Activated CD8-positive, alpha-beta T cell treated with anti-CD3 and anti-CD28 coated beads, Interleukin-2, amount 10 ng/mL, durations not matched to agents 7 days and 5 days (primary cell): ENCODE data around the gene RNASEH2B. TPM values are rescaled to one million over a fixed set of nuclear protein-coding genes. Genes with fewer than 3 reads are reported as not detected.

Experiments used
- ATAC-seq: fragments of 150-1000 bp; cut with Tn5 transposase; one replicate; pipeline ENCODE4 v1.10.0; 2021; ENCODE audit warnings: moderate library complexity
- CTCF ChIA-PET: fragments of 350-600 bp; sonication (Branson Sonifier 250); formaldehyde crosslinking; loops from one replicate; lab custom pipeline; 2021; ENCODE audit warnings: antibody characterized with exemption; lab: Charles Lee
- POLR2A ChIA-PET: fragments of 350-600 bp; sonication (Branson Sonifier 250); formaldehyde crosslinking; loops from one replicate; lab custom pipeline; 2021; ENCODE audit warnings: antibody characterized with exemption; lab: Charles Lee
- DNase-seq: peaks from one replicate; pipeline ENCODE4 v3.0.0-alpha.2; 2020
- H3K27ac Mint-ChIP-seq: one replicate; pipeline ENCODE4 v1.8.0; 2021; ENCODE audit warnings: mild to moderate bottlenecking, mixed read lengths
- H3K27me3 Mint-ChIP-seq: one replicate; pipeline ENCODE4 v1.8.0; 2021; ENCODE audit warnings: low read depth, mixed read lengths
- H3K36me3 Mint-ChIP-seq: one replicate; pipeline ENCODE4 v1.8.0; 2021; ENCODE audit warnings: low read depth, mixed read lengths
- H3K4me1 Mint-ChIP-seq: one replicate; pipeline ENCODE4 v1.8.0; 2021; ENCODE audit warnings: low read depth, mixed read lengths
- H3K4me3 Mint-ChIP-seq: one replicate; pipeline ENCODE4 v1.8.0; 2021; ENCODE audit warnings: mild to moderate bottlenecking, mixed read lengths
- H3K9me3 Mint-ChIP-seq: one replicate; pipeline ENCODE4 v1.8.0; 2022; ENCODE audit warnings: mixed read lengths; ENCODE audit not compliant: insufficient read depth
- total RNA-seq, 2 experiments: library from RNA; stranded (reverse); gene quantifications; one replicate each; pipeline ENCODE4 v1.2.3, GENCODE V29; 2021

RNASEH2B gene
- total RNA-seq, 2 experiments from 2014 or later: 105 to 107 TPM

DNA sequence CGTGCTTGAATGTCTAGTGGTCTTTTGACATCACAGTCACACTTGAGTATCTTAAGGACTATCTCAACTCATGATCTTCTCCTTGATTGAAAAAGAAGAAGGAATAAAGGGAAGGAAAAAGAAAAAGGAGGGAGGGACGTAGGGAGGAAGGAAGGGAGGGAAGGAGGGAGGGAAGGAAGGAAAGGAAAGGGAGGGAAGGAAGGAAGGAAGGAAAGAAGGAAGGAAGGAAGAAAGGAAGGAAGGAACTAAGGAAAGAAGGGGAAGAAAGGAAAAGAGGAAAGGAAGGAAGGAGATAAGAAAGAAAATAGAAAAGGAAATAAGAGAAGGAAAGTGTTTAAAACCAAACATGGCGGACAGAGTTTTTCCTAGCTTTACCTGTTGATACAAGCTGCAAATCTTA is 64.7 kb downstream of the RNASEH2B start:
- POLR2A ChIA-PET: no interaction called here
- Mint-ChIP-seq H3K4me3 (no peak overlapping the region), H3K4me1 (peaks cover 6% of the 10 kb centered on the region), H3K9me3 (no peaks in the 10 kb centered on the region), H3K27me3 (no peaks in the 10 kb centered on the region), H3K36me3 (peaks cover 57% of the 10 kb centered on the region), H3K27ac (no peak overlapping the region)
- no peak for DNase-seq
- CTCF ChIA-PET: no interaction called here
- no peak for ATAC-seq

DNA sequence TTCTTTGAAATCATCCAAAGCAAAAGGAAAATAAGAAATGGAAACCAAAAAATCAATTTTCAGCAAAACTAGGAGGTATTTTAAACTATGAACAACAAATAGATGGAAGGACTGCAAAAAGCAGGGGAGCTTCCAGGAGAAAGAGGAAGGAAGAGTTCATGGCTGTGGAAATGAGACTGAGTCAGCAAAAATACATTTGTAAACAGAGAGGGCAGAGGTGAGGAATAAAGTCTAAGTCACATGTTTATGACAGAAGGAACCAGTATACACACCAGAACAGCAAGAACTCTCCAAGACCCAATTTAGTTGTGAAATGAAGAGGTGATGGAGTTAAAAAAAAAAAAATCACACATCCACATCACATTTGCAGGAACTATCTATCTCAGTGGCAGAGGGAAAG is 69.6 kb downstream of the RNASEH2B start:
- Mint-ChIP-seq H3K27me3 (no peaks in the 10 kb centered on the region), H3K4me1 (no peaks in the 10 kb centered on the region), H3K36me3 (peaks cover 34% of the 10 kb centered on the region), H3K27ac (peak overlapping the region; percentile 12), H3K4me3 (no peak overlapping the region), H3K9me3 (peaks cover 5% of the 10 kb centered on the region)
- ATAC-seq: no peak
- POLR2A ChIA-PET: interaction anchor here (0.7 to 0.8 kb wide), 2 partner anchors 13 to 1639 kb away, joined by 3 to 7 read pairs; no protein-coding TSS in a partner anchor
- no peak for DNase-seq
- CTCF ChIA-PET: interaction anchor here (1.1 to 1.4 kb wide), 2 partner anchors 9 to 13 kb away, joined by 4 to 5 read pairs; no protein-coding TSS in a partner anchor

DNA sequence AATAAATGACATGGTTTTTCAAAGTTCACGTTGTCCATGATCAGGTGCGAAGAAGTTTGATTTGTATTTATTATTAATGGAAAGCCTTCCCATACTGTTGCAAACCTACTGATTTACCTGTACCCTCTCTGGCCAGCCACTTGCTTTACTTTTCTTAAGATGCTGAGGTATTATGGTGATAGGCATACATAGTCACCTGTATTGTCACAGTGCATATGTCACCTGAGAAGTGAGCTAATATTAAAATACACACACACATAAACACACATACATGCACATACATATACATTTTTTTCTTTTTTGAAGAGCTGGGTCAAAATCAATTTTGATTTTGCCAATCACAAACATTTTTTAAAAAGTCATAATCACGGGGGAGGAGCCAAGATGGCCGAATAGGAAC is 72.1 kb downstream of the RNASEH2B start:
- peaks cover 15% of the 10 kb centered on the region for H3K36me3 Mint-ChIP-seq
- POLR2A ChIA-PET: no interaction called here
- H3K27ac Mint-ChIP-seq: no peak overlapping the region
- CTCF ChIA-PET: no interaction called here
- no peak overlapping the region for H3K4me3 Mint-ChIP-seq
- ATAC-seq (no peak), DNase-seq (no peak)
- H3K27me3 Mint-ChIP-seq: no peaks in the 10 kb centered on the region
- H3K4me1 Mint-ChIP-seq: no peaks in the 10 kb centered on the region
- peaks cover 5% of the 10 kb centered on the region for H3K9me3 Mint-ChIP-seq

DNA sequence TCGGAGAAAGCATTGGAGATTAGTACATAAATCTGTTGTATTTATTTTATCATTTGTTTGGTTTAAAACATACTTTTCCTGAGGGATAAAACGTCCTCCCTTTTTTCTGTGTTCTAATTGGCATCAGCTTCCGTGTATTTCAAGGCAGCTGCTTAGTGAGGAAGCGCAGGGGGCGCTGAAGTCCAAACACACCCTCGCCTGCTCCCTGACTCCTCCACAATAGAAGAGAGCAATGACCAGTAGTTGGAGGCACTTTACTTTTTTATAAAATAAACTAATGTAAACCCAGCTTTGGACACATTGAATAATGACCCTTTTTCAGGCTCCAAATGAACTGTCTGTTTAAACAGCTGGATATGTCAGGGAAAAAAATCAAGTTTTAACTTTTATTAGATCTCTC is 79.9 kb downstream of the RNASEH2B start:
- Mint-ChIP-seq H3K9me3 (no peaks in the 10 kb centered on the region), H3K4me3 (no peak overlapping the region), H3K4me1 (peaks cover 27% of the 10 kb centered on the region), H3K27me3 (no peaks in the 10 kb centered on the region), H3K27ac (no peak overlapping the region), H3K36me3 (peaks cover 2% of the 10 kb centered on the region)
- ChIA-PET CTCF (interaction anchor here (0.7 kb wide), 1 partner anchor 1375 kb away, joined by 3 read pairs; no protein-coding TSS in a partner anchor), POLR2A (no interaction called here)
- no peak for ATAC-seq
- no peak for DNase-seq

DNA sequence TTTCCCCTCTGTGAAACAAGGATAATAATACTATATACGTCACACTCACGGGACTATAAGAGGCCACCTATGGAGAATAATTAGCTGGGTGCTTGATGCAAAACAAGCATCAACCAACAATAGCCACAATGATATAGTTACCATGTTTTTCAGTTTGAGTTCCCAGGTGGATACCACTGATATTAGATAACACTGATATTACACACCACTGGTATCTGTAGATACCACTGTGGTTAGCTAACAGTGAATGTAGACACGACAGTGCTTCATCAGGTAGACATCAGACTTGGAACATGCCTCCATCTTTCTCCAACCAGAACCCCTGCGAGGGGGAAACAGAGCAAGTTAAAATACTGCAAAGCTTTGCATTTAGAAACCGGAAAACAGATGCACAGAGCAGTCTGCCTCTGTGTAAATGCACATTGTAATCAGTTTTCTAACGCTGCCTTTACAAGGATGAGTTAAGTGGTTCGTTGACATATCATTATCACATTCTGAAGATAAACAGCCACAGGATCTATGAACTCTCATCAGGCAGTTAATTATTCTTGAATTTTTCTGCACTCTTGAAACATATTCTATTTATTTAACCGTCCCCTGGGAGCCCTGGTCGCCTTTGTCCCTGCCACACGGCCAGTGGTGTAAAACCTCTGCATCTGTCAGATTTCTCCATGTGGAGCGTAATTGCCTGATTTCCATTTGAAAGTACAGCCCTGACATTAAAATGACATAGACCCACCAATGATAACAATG is 80.7 kb downstream of the RNASEH2B start:
- no peak for DNase-seq
- POLR2A ChIA-PET: no interaction called here
- no peak for ATAC-seq
- peaks cover 27% of the 10 kb centered on the region for H3K4me1 Mint-ChIP-seq
- H3K27ac Mint-ChIP-seq: no peak overlapping the region
- CTCF ChIA-PET: interaction anchor here (0.7 to 1.2 kb wide), 2 partner anchors 23 to 1374 kb away, joined by 3 read pairs; no protein-coding TSS in a partner anchor
- no peaks in the 10 kb centered on the region for H3K27me3 Mint-ChIP-seq
- peaks cover 2% of the 10 kb centered on the region for H3K36me3 Mint-ChIP-seq
- no peaks in the 10 kb centered on the region for H3K9me3 Mint-ChIP-seq
- H3K4me3 Mint-ChIP-seq: no peak overlapping the region

DNA sequence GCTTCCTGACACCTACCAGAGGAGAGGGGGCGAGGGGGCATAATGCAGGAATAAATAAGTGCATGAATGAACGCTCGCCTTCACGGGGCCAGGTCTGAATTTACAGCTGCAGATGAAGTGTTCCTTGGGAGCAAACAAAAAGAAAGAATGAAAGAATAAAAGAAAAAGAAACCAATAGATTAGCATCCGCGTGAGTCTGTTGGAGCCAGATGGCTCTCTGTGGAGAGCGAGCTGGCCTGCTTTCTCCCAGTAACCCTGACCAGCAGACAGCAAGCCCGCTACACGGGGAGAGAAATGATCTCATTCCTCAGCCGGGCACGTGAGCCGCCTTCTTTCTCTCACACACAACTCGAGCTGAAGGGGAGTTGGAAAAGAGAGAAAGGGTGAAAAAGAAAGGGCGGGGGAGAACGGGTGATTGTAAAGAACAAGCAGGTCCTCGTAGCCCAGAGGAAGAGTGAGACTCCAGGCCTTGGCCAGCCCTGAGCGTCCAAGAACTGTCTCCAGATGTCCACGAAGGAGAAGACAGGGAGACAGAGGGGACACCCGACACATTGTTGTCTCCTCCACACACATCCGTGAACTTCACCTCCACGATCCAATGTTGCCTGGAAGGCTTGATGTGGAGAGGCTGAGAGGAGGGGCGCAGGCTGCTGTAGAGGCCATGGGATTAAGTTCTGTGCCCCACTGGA is 81.4 kb downstream of the RNASEH2B start:
- H3K4me1 Mint-ChIP-seq: peaks cover 27% of the 10 kb centered on the region
- DNase-seq (no peak), ATAC-seq (no peak)
- H3K27me3 Mint-ChIP-seq: no peaks in the 10 kb centered on the region
- CTCF ChIA-PET: interaction anchor here (1.2 to 2.2 kb wide), 2 partner anchors 23 to 79 kb away, joined by 3 to 15 read pairs; no protein-coding TSS in a partner anchor
- no peaks in the 10 kb centered on the region for H3K9me3 Mint-ChIP-seq
- H3K4me3 Mint-ChIP-seq: no peak overlapping the region
- POLR2A ChIA-PET: interaction anchor here (1.2 kb wide), 1 partner anchor 99 kb away, joined by 7 read pairs; no protein-coding TSS in a partner anchor
- no peak overlapping the region for H3K27ac Mint-ChIP-seq
- peaks cover 2% of the 10 kb centered on the region for H3K36me3 Mint-ChIP-seq

DNA sequence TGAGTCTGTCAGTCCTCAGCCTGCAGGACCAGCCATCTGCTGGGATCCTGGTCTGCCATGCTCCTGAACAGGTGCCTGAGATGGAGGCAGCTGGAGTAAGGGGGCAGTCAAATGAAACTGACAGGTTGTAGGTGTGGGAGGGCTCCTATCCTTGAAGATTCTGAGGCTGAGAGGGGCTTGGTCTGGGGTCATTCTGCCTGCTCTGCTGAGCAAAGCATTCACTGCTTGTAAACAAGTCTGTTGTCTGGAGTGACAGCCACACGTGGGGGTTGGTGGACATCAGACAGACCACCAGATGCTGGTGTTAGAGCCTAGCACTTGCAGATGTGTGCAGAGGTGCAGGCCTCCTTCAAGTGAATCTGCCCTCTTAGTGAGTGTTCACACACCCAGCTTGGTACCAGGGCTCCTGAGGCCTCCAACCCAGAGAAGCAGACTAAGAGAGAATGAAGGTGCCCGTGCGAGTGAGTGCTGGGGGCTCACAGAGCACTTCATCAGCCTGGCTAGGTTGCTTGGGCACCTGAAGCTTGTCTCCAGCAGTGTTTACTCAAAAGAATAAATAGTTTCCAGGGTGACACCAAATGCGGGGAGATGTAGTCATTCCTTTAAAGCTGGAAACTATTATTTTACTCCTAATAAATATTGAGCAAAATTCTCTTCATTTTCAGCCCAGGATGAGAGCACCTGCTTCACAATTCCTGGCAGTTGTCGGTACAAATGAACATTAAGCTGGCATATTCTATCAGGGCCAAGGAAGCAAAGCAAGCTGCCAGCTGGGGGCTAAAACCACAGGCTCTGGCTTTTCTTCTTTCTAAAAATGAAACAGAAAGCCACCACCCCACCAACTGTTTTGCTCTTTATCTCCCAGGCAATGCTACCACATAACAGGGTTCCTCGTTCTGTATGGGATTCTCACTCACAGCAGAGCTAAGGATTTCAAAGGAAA is 82.3 kb downstream of the RNASEH2B start:
- ChIA-PET CTCF (interaction anchor here (1.0 to 2.2 kb wide), 7 partner anchors 12 to 80 kb away, joined by 3 to 15 read pairs (median 5); no protein-coding TSS in a partner anchor), POLR2A (interaction anchor here (0.8 to 1.3 kb wide), 5 partner anchors 12 to 867 kb away, joined by 3 to 7 read pairs (median 3); no protein-coding TSS in a partner anchor)
- DNase-seq (peak; percentile 70), ATAC-seq (peak; percentile 88)
- peaks cover 27% of the 10 kb centered on the region for H3K4me1 Mint-ChIP-seq
- H3K36me3 Mint-ChIP-seq: peaks cover 2% of the 10 kb centered on the region
- H3K27ac Mint-ChIP-seq: peak overlapping the region; percentile 69
- H3K9me3 Mint-ChIP-seq: no peaks in the 10 kb centered on the region
- no peaks in the 10 kb centered on the region for H3K27me3 Mint-ChIP-seq
- peak overlapping the region; percentile 34 for H3K4me3 Mint-ChIP-seq

DNA sequence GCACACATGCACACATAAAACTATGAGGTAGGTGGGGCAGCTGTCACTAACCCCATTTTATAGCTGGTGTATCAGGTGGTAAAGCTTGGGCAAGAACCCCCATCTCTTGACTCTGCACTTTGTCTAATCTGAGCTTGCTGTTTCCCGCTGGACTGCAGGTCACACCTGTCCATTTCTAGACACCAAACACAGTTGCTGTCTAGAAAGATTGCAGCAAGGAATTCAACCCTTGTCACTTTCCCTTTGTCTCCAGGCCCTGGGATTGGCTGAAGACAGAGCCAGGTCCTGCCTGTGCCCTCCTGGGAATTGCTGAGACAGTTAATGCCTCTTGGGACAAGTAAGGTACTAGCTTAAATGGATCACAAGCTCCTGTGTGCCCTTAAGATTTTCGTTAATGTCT is 83.8 kb downstream of the RNASEH2B start:
- DNase-seq: no peak
- CTCF ChIA-PET: interaction anchor here (0.9 to 2.2 kb wide), 5 partner anchors 13 to 77 kb away, joined by 3 to 15 read pairs (median 3); no protein-coding TSS in a partner anchor
- H3K27ac Mint-ChIP-seq: no peak overlapping the region

DNA sequence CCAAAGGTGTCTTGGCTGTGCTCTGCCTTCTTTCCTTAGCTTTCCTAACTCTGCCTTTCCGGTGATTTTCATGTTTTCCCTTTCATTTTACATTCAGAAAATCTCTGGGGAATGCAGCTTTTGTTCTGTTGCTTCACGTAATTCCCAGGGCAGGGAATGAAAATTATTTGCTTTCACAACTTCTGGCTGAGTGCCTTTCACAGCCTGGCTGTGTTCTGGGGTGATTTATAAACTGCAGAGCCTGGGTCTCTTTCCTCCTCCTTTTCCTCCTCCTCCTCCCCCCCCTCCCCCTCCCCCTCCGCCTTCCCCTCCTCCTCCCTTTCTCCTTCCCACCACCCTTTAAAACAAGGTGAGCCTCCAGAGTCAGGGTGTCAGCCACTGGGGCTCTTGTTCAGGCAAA is 84.3 kb downstream of the RNASEH2B start:
- no peak for ATAC-seq
- ChIA-PET POLR2A (no interaction called here), CTCF (interaction anchor here (0.9 to 1.8 kb wide), 4 partner anchors 12 to 82 kb away, joined by 3 to 6 read pairs (median 3); no protein-coding TSS in a partner anchor)
- no peaks in the 10 kb centered on the region for H3K9me3 Mint-ChIP-seq
- H3K4me1 Mint-ChIP-seq: peaks cover 27% of the 10 kb centered on the region
- no peaks in the 10 kb centered on the region for H3K36me3 Mint-ChIP-seq
- peaks cover 2% of the 10 kb centered on the region for H3K27me3 Mint-ChIP-seq
- no peak for DNase-seq
- H3K4me3 Mint-ChIP-seq: no peak overlapping the region
- H3K27ac Mint-ChIP-seq: no peak overlapping the region

More for the DNA sequence above, 83.8 kb downstream of the RNASEH2B start:
- no peaks in the 10 kb centered on the region for H3K9me3 Mint-ChIP-seq
- peaks cover 2% of the 10 kb centered on the region for H3K27me3 Mint-ChIP-seq
- H3K4me1 Mint-ChIP-seq: peaks cover 27% of the 10 kb centered on the region
- POLR2A ChIA-PET: interaction anchor here (0.7 to 1.3 kb wide), 2 partner anchors 82 to 84 kb away, joined by 3 read pairs; partner anchors contain the start of gene RNASEH2B
- no peak overlapping the region for H3K4me3 Mint-ChIP-seq
- ATAC-seq: no peak
- peaks cover 2% of the 10 kb centered on the region for H3K36me3 Mint-ChIP-seq

DNA sequence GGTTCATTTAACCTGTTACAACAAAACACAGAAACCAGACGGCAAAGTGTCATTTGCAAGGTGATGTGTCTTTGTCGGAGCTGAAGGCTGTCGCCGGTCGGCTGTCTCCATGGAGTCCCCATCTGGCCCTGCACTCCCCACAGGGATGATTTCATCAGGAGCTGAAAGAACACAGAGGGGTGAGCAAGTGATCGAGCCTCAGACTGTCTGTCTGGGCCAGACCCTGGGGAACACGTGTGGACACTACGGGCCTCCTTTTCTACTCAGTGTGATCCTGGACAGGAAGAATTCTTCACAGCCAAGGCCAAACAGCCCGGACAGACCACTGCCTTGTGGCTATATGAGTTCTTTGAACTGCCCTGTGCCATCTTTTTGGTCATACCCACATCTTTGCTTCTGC is 85.1 kb downstream of the RNASEH2B start:
- ATAC-seq (no peak), DNase-seq (no peak)
- ChIA-PET CTCF (interaction anchor here (0.6 to 1.0 kb wide), 2 partner anchors 73 to 82 kb away, joined by 3 read pairs; no protein-coding TSS in a partner anchor), POLR2A (no interaction called here)
- Mint-ChIP-seq H3K4me3 (no peak overlapping the region), H3K27ac (no peak overlapping the region), H3K27me3 (peaks cover 2% of the 10 kb centered on the region), H3K4me1 (peaks cover 27% of the 10 kb centered on the region), H3K9me3 (no peaks in the 10 kb centered on the region), H3K36me3 (no peaks in the 10 kb centered on the region)

DNA sequence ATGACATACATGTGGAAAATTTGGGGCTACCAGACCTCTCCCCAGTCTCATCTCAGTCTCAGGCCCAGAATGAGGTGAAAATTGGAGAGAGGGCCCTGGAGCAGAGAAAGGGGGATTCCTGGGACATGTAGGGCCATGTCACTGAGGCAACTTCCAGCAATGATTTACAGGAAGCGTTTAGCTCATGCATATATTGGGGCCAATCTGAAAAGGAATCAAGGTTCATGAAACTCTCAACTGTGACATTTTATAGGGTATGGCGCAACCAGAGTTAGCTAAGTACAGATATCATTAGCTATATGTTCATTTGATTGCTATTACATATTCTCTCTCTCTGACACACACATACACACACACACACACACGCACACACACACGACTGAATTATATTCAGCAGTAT is 86.3 kb downstream of the RNASEH2B start:
- peaks cover 24% of the 10 kb centered on the region for H3K4me1 Mint-ChIP-seq
- ChIA-PET CTCF (no interaction called here), POLR2A (no interaction called here)
- no peak overlapping the region for H3K27ac Mint-ChIP-seq
- H3K4me3 Mint-ChIP-seq: no peak overlapping the region
- H3K36me3 Mint-ChIP-seq: no peaks in the 10 kb centered on the region
- peaks cover 2% of the 10 kb centered on the region for H3K27me3 Mint-ChIP-seq
- H3K9me3 Mint-ChIP-seq: no peaks in the 10 kb centered on the region
- no peak for ATAC-seq
- DNase-seq: no peak
